ENCODE data around the gene PHF24.
"Not testable (repeated sequence)": the region's sequence is repeated elsewhere in the genome, so short reads cannot be mapped to it uniquely, and the experiment has no call there.

The PHF24 gene

DNA sequence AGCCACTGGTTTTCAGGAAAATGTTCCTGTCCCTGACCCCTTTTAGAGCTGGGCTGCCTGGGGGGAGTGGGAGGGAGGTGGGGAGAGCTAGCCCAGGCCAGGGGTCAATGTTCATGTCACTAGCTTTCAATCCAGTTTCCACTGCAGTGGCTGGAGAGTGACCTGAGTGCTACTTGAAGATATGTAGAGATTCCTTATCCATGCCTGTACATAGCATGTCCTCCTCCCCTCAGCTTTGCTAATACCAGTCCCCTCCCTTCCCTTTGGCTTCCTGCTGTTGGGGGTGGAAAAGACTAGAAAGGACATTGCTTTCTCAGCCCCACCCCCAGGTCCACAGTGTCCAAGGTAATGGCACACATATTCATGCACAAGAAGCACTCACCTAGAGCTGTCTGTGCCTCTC lies 39.3 kb downstream of the PHF24 start:
- DNase-seq (ENCODE audit: low spot score) = no peak

DNA sequence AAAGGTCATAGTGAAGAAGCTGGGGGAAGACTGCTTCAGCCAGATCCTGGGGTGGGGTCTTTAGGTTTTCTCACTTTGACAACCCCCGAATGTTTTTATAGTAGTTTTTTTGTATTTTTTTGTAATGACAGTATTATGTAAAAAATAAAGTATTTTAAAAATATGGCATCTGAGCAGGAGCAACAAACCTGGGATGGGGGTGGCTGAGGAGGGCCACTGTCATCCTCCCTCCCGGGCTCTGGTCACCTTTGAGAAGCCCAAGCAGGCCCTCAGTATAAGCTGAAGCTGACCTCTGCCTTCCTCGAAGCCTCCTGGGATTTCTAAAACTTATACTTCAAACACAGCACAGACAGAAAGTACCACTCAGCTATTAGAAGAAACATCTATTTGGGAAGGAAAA lies 40.2 kb downstream of the PHF24 start:
- DNase-seq (ENCODE audit: low spot score) = no peak

DNA sequence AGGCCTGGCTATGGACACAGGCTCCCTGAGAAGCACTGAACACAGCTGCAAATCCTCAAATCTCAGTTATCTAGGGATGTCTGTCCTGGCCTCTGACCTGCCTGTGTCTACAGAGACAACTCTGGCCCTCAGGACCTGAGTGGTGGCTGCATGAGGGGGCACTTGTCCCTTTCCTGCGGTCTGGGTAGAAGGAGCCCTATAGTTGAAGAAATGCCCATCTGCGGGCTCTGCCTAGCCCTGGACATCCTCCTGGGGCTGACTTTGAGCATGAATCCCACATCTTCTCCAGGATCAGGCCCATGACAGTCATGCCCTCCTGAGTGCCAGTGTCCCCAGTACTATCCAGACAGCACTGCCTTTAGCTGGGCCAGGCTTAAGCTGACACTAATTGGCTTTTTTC lies 41.5 kb downstream of the PHF24 start:
- DNase-seq (ENCODE audit: low spot score) = no peak

DNA sequence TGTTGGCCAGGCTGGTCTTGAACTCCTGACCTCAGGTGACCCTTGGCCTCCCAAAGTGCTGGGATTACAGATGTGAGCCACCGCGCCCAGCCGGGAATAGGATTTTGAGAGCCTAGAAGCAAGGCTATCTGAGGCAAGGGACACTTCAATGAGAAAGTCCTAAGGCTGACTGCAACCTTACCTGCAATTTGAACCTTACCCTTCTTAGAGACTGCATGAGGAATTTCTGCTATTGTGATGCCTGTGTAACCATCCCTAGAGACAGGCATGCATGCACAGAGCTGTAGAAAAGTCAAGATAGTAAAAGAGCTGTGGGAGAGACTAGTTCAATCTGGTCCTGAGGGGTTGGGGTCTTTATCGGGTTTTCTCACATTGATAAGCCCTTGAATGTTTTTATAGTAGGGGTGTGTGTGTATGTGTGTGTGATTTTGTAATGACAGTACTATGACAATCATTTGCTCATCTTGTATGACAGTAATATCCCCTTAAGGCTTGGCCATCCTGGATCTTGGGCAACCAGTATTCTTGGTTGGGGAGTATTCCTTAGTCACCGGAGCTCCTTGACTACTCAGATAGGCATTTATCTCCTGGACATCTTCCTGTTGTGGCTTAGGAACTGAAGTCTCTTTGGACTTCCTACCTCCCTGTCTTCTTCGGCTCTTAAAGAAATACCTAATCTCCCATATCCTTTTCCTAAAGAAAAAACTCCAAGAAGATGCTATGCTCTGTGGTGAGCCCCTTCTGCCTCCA lies 42.6 kb downstream of the PHF24 start:
- no peak for DNase-seq (ENCODE audit: low spot score)

- no peak for DNase-seq (ENCODE audit: low spot score)
Observed at GRCh38 chr9:35001285-35001677, 43.2 kb downstream of the PHF24 start.

GRCh38 chr9:35001803-35002502 lies 43.9 kb downstream of the PHF24 start:
- DNase-seq (ENCODE audit: low spot score) = peak; percentile 19

DNA sequence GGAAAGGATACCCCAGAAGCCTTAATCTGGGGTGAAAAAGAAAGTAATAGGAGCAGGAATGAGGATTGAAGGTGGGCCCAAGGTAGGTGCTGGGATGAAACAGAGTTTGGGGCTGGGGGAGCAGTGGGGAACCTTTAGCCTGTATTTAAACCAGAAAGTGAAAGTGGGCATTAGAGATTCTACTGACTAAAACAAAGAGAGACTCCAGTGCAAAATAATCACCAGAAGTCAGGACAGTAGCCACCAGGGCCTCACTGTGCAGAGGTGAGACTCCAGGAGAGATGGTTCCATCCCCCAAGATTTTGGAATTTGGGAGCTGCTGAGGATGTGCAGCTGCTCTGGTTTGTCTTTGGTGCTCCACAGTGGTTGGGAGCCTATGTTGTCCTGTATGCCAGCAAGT lies 44.5 kb downstream of the PHF24 start:
- no peak for DNase-seq (ENCODE audit: low spot score)

GRCh38 chr9:35004299-35004698 lies 46.2 kb downstream of the PHF24 start:
- not testable (repeated sequence) for DNase-seq (ENCODE audit: low spot score)

DNA sequence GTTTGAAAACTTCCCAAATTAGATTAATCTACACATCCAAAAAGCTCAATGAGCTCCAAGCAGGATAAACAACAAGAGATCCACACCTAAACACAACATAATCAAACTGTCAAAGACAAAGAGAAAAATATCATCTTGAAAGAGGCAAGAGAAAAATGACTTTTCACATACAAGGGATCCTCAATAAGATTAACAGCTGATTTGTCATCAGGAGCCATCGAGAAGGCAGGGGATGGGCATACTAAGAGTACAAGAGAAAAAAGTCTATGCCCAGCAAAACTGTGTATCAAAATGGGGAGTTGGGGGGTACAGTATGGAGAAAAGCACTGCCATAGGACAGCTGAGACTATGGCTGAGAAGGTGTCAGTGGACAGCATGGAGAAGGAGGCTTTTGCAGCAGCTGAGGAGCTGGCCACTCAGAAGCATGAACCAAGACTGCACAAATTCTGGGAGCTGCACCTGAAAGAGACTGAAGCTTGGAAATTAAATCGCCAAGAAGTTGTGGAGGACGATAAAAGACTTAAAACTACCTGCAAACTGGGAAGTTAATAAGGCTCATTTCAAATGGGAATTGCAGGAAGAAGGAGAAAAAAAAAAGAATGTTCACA lies 52.4 kb downstream of the PHF24 start:
- no peak for DNase-seq (ENCODE audit: low spot score)

GRCh38 chr9:35014517-35014916 lies 56.4 kb downstream of the PHF24 start:
- no peak for DNase-seq (ENCODE audit: low spot score)

DNA sequence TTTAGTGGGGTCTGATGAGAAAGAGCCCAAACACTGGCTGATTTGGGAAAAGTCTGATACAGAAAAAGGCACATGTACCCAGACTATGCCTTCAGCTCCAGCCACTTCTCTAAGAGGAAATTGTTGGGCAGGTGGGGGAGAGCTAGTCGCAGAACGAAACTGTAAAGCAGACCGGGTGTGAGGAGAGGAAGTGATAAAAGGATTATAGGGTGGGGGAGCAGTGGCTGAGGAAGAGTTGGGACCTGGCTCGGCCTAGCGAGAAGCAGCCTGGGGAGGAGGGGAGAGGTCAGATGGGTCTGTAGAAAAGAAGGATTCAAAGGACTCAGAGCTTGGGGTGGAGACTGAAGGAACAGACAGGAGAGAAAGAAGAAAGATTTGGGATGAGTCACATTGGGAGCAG lies 65.4 kb downstream of the PHF24 start:
- not testable (repeated sequence) for DNase-seq (ENCODE audit: low spot score)

- no peak for DNase-seq (ENCODE audit: low spot score)
Observed at GRCh38 chr9:35026671-35027070, 68.6 kb downstream of the PHF24 start.

GRCh38 chr9:35027374-35027773 lies 69.3 kb downstream of the PHF24 start:
- DNase-seq (ENCODE audit: low spot score) = no peak

DNA sequence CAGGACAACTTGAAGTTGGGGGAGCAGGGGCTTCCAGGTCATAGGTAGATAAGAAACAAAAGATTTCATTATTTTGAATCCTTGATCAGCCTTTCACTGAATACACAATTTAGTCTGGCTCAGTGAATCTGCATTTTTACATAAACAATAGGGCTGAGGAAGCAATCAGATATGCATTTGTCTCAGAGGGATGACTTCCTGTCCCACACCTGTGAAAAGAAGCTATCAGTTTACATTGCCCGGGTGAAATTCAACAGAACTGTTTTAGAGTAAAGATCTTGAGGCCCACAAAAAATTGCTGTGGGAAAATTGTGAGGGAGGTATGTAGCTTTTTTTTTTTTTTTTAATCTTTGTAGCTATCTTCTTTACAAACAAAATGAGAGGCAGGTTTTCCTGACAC lies 69.8 kb downstream of the PHF24 start:
- no peak for DNase-seq (ENCODE audit: low spot score)

DNA sequence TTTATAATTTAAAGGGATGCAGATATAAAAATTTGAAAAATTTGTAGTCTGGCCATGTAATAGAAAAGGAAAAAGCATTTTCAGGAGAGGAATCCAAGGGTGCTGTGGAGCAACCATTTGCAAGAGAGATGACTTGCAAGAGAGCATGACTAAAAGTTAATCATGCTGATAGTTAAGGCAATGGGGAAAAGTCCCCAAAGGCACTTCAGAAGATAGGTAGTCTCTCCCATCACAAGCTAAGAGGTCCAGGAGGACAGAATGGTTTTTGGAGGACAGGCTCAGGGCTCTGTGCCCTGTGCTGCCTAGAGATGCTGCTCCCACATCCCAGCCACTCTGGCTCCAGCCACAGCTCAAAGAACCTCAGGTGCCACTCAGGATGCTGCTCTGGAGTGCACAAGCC lies 70.3 kb downstream of the PHF24 start:
- DNase-seq (ENCODE audit: low spot score) = no peak

DNA sequence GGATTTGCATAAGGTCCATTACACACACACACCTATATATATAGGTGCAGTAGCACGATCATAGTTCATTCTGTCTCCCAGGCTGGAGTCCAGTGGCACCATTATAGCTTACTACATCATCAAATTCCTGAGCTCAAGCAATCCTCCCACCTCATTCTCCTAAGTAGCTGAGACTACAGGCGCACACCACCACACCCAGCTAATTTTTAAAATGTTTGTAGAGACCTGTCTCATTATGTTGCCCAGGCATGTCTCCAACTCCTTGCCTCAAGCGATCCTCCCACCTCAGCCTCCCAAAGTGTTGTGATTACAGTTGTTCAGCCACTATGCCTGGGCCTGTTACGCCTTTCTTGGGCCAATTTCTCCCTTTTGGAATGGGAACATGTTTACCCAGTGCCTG lies 71.2 kb downstream of the PHF24 start:
- no peak for DNase-seq (ENCODE audit: low spot score)

- DNase-seq (ENCODE audit: low spot score) = no peak
Observed at GRCh38 chr9:35029852-35030251, 71.8 kb downstream of the PHF24 start.

Data from CD4-positive, alpha-beta T cell treated with Interleukin-2 at 100 ng/mL for 4 hours (primary cell).